HG03135 (cell line): Measurements from ENCODE around the gene ABCB9.
"Not testable (repeated sequence)": the region's sequence is repeated elsewhere in the genome, so short reads cannot be mapped to it uniquely, and the experiment has no call there.

Experiments used
- ATAC-seq: cut with Tn5 transposase; IDR thresholded peaks from one replicate; pipeline ENCODE4 v1.9.1; 2021; ENCODE audit warnings: mild to moderate bottlenecking, moderate library complexity; ENCODE audit not compliant: unreplicated experiment

ABCB9 gene

GRCh38 chr12:122965851-122966742 is at the start of gene ABCB9:
Gene ABCB9 (minus strand): TSS chr12:122966463. CDS start chr12:122960235, 6,228 bp downstream.
- ATAC-seq, result peak; percentile 67

DNA sequence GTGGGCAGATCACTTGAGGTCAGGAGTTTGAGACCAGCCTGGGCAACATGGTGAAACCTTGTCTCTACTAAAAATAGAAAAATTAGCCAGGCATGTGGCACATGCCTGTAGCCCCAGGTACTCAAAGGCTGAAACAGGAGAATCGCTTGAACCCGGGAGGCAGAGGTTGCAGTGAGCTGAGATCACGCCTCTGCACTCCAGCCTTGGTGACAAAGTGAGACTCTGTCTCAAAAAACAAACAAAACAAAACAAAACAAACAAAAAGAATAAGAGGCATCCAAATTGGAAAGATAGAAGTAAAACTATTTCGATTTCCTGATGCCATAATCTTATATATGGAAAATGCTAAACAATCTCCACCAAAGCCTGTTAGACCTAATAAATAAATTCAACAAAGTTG is 48.2 kb upstream of the ABCB9 start:
- ATAC-seq, result not testable (repeated sequence)

GRCh38 chr12:123013185-123014095 is 47.2 kb upstream of the ABCB9 start:
- ATAC-seq, result no peak

- ATAC-seq, result no peak
Observed at GRCh38 chr12:123011701-123012100, 45.4 kb upstream of the ABCB9 start.

DNA sequence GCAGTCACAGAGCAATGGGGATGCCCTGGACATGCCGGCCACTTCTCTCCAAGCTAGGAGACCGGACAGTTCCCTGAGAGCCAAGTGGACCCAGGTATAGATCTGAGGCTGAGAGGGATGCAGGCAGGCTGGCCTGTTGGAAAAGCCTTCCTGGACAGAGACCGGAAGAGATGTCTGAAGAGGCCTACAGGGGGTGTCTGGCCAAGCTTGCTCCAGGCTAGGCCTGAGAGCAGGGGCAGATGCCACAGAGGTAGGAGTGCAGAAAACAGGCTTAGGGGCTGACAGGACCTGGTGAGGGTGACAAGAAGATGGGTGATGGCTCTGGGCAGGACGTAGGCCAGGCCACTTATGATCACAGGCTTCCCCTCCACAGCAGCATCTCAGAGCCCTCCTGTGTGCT is 44.4 kb upstream of the ABCB9 start:
- no peak for ATAC-seq

DNA sequence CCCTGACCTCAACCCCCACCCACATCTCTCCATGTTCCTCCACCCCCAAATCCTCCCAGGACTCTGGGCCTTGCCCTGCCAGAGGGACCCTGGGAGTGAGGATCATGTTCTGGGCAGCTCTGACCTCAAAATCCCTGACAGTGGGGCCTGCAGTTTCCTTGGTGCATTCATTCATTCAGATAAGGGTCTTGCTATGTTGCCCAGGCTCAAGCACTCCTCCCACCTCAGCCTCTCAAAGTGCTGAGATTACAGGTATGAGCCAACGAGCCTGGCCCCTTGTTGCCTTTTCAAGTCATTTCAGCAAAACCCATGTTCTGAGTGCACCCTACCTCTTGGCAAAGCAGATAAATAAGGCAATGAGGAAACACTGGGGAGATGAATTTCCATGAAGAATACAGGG is 43.8 kb upstream of the ABCB9 start:
- ATAC-seq, result no peak

GRCh38 chr12:123006977-123007376 is 40.7 kb upstream of the ABCB9 start:
- ATAC-seq, result no peak

GRCh38 chr12:123005081-123005626 is 38.9 kb upstream of the ABCB9 start:
- no peak for ATAC-seq

GRCh38 chr12:123004287-123004686 is 38.0 kb upstream of the ABCB9 start:
- no peak for ATAC-seq

- ATAC-seq, result no peak
Observed at GRCh38 chr12:123003257-123003656, 37.0 kb upstream of the ABCB9 start.

GRCh38 chr12:123001464-123001863 is 35.2 kb upstream of the ABCB9 start:
- no peak for ATAC-seq

DNA sequence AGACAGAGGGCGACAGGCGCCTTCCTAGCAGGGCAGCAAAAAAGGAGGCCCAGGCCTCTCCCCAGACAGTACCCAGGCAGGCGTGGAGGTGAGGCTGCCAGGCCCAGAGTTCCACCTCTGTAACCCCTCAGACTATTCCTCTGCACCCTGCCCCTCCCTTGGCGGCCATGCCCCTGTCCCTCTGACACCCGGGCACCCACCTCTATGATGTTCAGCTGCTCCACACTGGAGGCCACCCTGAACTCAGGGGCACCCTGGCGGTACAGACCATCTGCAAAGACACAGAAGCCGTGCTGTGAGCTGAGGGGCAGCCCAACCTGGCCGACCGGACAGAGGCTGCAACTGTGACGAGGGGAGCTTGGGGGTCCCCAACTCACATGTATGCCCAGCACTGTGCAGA is 34.3 kb upstream of the ABCB9 start:
- no peak for ATAC-seq

- no peak for ATAC-seq
Observed at GRCh38 chr12:122999986-123000420, 33.7 kb upstream of the ABCB9 start.

DNA sequence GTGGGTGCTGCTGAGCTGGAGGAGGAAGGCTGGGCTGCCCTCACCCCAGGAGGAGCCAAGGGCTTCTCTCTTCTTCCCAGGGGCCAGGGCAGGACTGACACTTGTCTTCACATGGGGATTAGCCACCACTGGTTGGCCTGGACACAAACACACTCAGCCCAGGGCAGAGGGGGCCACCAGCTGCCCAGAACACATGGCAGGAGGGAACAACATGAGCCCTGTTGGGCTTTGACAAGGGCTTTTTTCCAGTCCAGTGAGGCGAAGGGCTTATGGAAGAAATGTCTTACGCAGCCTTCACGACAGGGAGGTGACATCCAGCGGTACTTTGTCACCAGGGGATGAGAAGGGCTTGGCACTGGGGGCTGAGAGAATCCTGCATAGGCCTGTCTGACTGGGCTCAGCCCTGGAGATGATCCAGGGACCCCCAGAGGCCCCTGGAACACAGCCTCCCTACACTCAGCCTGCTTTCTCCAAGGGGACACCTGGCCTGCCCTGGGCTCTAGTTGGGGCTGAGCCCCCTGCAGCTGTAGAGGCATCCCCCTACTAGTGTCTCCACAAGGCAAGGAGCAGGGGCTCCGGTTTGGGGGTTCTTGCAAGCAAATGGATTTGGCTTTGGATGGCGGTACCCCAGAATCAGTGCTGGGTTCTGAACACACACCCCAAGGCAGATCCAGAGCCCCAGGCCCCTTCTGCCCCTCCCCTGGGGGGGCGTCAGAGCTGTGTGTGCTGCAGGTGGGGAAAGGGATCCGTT is 33.1 kb upstream of the ABCB9 start:
- ATAC-seq, result no peak

GRCh38 chr12:122998316-122998715 is 32.1 kb upstream of the ABCB9 start:
- ATAC-seq, result no peak

DNA sequence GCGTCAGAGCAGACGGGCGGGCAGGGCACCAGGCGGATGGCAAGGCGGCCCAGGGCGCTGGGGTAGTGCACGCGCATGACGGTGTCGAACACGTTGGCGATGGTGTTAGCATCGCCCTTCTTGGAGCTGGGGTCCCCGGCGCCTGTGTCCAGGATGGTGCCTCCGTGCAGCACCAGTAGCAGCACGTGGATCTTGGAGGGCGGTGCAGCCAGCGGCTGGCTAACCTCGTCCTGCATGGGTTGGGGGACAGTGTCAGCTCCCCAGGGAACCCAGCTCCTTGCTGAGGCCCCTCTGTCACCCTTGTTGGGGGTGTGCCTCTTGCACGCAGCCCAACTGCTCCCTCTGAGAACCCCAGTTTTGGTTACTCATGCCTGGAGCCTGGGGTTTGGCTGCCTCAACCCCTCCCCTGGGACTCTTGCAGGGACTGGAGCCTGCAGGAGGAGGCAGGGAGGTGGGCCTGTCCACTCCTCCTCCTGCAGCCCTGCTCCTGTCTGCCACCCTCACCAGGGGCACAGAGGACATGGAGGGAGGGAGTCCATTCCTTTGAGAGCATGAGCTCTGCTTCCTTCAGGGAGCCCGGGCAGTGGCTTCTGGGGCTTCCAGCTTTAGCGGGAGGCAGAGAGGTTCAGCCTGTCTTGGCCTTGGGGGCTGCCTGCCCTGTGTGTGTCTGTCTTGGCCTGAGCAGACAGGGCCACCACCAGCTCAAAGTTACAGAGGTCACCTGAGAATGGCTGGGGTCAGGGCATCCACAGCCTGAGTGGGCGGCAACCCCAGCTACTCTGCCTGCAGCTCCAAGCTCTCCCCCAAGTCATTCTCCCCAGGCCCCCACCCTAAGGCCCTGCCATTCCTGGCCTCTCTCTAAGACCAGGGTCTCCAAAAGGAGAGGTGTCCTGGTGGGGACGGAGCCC is 31.3 kb upstream of the ABCB9 start:
- ATAC-seq, result no peak

DNA sequence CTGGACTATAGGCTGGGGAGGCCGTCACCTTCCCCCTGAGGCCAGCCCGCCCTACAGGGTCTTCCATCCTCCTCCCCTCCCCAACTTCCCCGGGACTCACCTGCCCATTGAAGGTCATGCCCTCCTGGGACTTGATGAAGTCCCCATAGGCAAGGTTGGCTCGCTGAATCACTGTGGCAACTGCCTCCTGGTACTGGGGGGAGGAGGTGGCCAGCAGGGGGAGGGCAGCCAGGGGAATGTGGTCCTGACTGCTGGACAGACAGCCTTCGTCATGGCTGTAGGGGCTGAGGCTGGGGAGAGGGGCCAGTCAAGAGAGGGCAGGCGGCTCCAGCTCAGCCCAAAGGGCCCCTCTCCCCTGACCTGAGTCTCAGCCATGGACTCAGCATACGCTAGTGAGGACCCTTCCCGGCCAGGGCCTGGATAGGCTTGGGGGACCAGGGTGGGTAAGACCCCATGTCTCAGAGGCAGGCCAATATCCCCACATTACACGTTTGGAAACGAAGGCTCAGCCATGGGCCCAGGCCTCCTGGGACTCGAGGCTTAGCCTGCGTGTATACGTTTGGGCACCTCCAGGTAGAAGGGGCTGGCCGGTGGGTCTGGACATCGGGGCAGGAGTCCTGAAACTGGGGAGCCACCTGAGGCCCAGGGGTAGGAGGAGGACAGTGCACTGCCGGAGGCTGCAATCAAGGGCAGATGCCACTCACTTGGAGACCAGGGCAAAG is 30.5 kb upstream of the ABCB9 start:
- ATAC-seq, result no peak

- ATAC-seq, result no peak
Observed at GRCh38 chr12:122996188-122996601, 29.9 kb upstream of the ABCB9 start.
